ENCODE results near the gene PLAGL1. TPM values are rescaled to one million over a fixed set of nuclear protein-coding genes. Genes with fewer than 3 reads are reported as not detected.

PLAGL1 gene
- total and polyA plus RNA-seq, 2 of the 8 experiments (the other 6 are each of a cell fraction or from before 2014, with no cell fraction given): 0.94 to 1.1 TPM

DNA sequence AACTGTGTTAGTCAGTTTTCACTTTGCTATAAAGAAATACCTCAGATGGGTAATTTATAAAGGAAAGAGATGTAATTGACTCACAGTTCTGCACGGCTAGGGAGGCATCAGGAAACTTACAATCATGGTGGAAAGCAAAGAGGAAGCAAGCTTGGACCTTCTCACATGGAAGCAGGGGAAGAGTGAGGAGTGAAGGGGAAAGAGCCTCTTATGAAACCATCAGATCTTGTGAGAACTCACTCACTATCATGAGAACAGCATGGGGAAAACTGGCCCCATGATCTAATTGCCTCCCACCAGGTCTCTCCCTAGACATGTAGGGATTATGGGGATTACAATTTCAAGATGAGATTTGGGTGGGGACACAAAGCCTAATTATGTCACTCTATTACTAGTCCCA is 41.3 kb upstream of the PLAGL1 start:
- Histone ChIP-seq H2BK5ac (ENCODE audit: low read depth, low read length) (no peak overlapping the region), H3K23me2 (ENCODE audit: low read depth, low read length) (no peaks in the 10 kb centered on the region), H3K4me3 (ENCODE audit: extremely low read depth in 1 of 4, insufficient read depth in 2 of 4, low read depth in 3 of 4, low read length in 4 of 4) (no peak overlapping the region), H3K9me3 (ENCODE audit: insufficient read depth in 2 of 2, low read depth in 1 of 2, low read length in 1 of 2) (peaks cover 2 to 3% of the 10 kb centered on the region in 2 experiments; a peak in 2 of 4 replicates), H3K14ac (ENCODE audit: insufficient read length) (no peak overlapping the region), H2BK120ac (replicated peaks; ENCODE audit: low read depth, low read length) (no peak overlapping the region), H2AFZ (ENCODE audit: low read length) (no peak overlapping the region), H4K8ac (ENCODE audit: extremely low read depth, insufficient read depth, low read length) (no peak overlapping the region), H2BK12ac (ENCODE audit: low read depth, low read length) (no peak overlapping the region), H4K20me1 (replicated peaks in 1 of 2; ENCODE audit: control insufficient read depth in 1 of 2, insufficient read depth in 2 of 2, low read length in 2 of 2) (no peaks in the 10 kb centered on the region), H2BK15ac (ENCODE audit: low read length) (no peak overlapping the region), H2AK5ac (ENCODE audit: low read depth, low read length) (no peak overlapping the region), H3K56ac (replicated peaks; ENCODE audit: insufficient read length, low read depth, low read length) (no peak overlapping the region), H4K91ac (replicated peaks; ENCODE audit: insufficient read length, low read length) (no peak overlapping the region), H3K9ac (replicated peaks in 1 of 4; ENCODE audit: extremely low read depth in 1 of 4, low read depth in 3 of 4, low read length in 3 of 4) (no peak overlapping the region), H3K4me2 (ENCODE audit: insufficient read depth in 1 of 2, low read depth in 2 of 2, low read length in 2 of 2) (no peak overlapping the region), H3K79me1 (ENCODE audit: low read depth, low read length) (no peaks in the 10 kb centered on the region), H2BK20ac (ENCODE audit: low read length) (no peak overlapping the region), H3K18ac (ENCODE audit: extremely low read depth, low read length) (no peak overlapping the region), H3K23ac (ENCODE audit: insufficient read length) (no peak overlapping the region), H3K27me3 (replicated peaks in 1 of 4; ENCODE audit: control insufficient read depth in 3 of 4, extremely low read depth in 1 of 4, insufficient read depth in 3 of 4, low read length in 3 of 4) (no peaks in the 10 kb centered on the region), H4K5ac (ENCODE audit: insufficient read length, low read depth, low read length) (no peak overlapping the region), H3K36me3 (ENCODE audit: control insufficient read depth in 2 of 4, insufficient read depth in 4 of 4, low read length in 3 of 4) (no peaks in the 10 kb centered on the region), H3K79me2 (ENCODE audit: control insufficient read depth in 1 of 2, insufficient read depth in 2 of 2, low read length in 2 of 2) (no peaks in the 10 kb centered on the region), H3K27ac (ENCODE audit: low read depth, low read length) (no peak overlapping the region), H3K4me1 (replicated peaks in 1 of 4; ENCODE audit: control insufficient read depth in 3 of 4, insufficient read depth in 4 of 4, low read length in 3 of 4) (no peaks in the 10 kb centered on the region), H3K4ac (replicated peaks; ENCODE audit: insufficient read length, low read depth, low read length) (no peak overlapping the region)
- DNase-seq (ENCODE audit: low read depth in 1 of 2, low spot score in 2 of 2): no peak
- POLR2A ChIA-PET (ENCODE audit: partially characterized antibody): no interaction called here
- 82% methylated on average over 1 of the region's 1 CpG; no CpG with 5 or more reads in 1 of the 2 experiments for WGBS, 2 experiments (ENCODE audit: extremely low coverage in 1 of 2, insufficient coverage in 1 of 2, insufficient read length in 1 of 2, insufficient replicate concordance in 2 of 2, low coverage in 1 of 2, low lambda C conversion rate in 2 of 2, missing lambda C conversion rate in 1 of 2)
- FAIRE-seq: no peak
- CTCF ChIA-PET (ENCODE audit: partially characterized antibody): no interaction called here
- TF ChIP-seq TAF1 (IDR thresholded peaks at IDR 0.05; ENCODE audit: low read depth, low read length) (no peak), USF2 (IDR thresholded peaks at IDR 0.05; ENCODE audit: low read length) (no peak), NRF1 (IDR thresholded peaks at IDR 0.05; ENCODE audit: low read depth, low read length) (no peak), TAF7 (optimal IDR thresholded peaks at IDR 0.05; ENCODE audit: borderline replicate concordance, low read depth, low read length) (no peak), CTCF (IDR thresholded peaks at IDR 0.05; ENCODE audit: control extremely low read depth in 1 of 3, insufficient read depth in 1 of 3, low read depth in 1 of 3, low read length in 3 of 3) (no peak), GABPA (IDR thresholded peaks at IDR 0.05; ENCODE audit: borderline replicate concordance, insufficient read depth, low read length) (no peak), CTBP2 (IDR thresholded peaks at IDR 0.05; ENCODE audit: borderline replicate concordance, insufficient read depth, insufficient read length, low read length) (no peak), POLR2AphosphoS5 (IDR thresholded peaks at IDR 0.05; ENCODE audit: low read depth, low read length) (no peak), POU5F1 (IDR thresholded peaks at IDR 0.05; ENCODE audit: low read depth, low read length) (no peak)
- TF ChIP-seq, protein P1, sequence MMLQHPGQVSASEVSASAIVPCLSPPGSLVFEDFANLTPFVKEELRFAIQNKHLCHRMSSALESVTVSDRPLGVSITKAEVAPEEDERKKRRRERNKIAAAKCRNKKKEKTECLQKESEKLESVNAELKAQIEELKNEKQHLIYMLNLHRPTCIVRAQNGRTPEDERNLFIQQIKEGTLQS (IDR thresholded peaks at IDR 0.05; ENCODE audit: insufficient read depth, low read depth, low read length): no peak
